HG03520 (cell line): ENCODE results near the gene ATG4C.

ENCODE experiments used
- ATAC-seq: cut with Tn5 transposase; IDR thresholded peaks from one replicate; pipeline ENCODE4 v1.9.1; 2021; ENCODE audit warnings: mild to moderate bottlenecking, moderate library complexity; ENCODE audit not compliant: unreplicated experiment

ATG4C gene

DNA sequence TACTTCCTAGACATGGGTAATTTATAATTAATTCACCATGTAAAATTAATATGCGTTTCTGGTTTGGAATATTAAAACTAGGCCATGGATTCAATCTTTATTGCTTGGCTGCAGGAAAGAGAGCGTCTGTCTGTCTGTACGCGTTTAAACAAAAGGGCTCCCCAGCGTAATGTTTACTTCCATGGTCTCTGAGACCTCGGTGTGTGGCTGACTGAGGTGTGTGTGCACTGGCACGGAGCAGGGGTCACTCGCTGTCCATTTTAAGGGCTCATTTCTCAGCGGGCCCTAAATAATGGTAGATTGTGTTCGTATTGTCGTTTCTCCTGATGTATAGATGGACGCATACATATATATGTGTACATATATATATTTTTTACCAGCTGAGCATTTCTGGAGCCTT is 119.6 kb downstream of the ATG4C start:
- no peak for ATAC-seq

DNA sequence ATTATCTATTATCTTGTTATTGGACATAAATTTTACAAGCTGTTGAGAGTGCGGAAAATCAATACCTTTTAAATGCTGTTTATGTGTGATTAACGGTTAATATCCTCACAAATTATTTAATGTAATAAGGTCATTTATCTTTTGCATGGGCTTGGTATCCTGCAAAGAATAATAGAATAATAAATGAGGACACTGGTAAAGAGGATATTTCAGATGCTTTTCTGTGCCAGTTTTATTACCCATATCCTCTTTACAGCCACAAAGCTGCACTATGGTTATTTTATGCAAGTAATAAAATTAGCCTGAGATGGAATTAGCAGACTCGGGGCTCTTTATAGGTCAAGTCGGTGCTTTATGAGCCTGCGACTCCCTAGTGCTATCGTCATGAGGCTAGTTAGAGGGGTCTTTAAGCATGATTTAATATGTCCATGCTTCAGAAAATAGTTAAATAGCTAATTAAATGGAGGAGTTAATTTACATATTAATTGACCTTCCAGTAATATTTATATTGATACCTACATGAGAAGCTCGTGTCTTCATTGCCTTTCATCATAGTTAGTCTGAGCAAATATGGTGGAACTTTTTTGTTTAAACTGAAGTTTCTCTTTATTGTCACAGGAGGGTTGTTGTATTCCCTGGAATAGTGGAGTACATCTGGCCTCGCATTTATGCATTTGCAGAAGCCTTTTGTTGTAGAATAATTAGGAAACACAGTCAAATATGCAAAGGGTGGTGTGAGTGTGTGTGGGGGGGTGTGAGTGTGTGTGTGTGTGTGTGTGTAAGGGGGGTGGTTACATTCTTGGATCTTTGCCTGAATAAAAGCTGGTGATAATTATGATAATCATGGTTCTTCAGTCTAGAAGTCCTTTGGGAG is 120.3 kb downstream of the ATG4C start:
- ATAC-seq = no peak

DNA sequence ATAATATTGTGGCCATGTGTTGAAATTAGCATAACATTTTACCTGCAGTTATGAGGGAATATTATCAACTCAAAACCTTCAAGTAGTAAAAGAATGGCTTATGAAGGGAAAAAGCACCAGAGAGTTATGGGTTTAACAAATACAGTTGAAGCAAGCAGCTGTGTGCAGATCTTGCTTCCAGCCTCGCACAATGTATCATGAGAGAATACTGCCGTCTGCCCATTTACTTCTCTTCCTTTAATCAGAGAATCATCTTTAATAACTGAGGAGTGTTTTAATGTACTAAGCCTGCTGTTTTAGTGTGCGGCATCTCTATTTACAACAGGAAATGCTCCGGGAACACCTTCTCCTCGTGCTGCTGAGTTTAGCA is 120.9 kb downstream of the ATG4C start:
- ATAC-seq = no peak

DNA sequence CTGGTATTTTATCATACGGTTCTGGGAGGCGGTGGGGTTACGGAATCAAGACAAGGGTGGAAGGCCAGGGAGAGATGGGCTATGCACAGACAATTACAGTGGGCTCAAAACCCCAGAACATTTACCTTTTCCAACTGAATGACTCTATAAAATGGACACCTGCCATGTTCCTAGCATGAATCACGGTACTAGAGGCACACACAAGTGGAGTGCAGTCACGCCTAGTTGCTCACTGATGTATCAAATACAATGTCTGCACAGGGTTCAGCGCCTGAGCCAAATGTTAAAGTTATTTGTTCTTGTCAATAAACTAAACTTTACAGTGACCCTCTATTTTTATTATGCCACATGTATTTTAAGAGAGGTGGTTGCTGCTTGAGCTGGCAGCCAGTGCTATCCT is 121.4 kb downstream of the ATG4C start:
- no peak for ATAC-seq

DNA sequence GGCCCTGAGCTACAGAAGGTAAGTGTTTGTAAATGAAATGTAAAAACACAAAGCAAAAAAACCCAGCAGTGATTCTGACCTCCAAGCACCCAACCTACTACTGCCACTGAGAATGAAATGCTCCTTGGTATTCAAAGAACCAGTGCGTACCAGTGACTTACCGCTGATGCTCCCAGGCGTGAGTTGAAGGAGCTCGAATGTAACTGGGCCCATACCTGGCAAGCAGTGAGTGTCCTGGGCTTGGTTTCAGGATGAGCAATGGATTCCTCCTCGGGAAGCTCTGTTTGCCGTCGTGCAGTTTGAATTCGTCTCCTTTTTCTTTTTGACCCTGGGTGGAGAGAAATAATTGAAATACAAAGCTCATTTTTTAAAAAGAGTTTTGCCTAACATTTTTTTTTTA is 121.9 kb downstream of the ATG4C start:
- ATAC-seq = no peak

DNA sequence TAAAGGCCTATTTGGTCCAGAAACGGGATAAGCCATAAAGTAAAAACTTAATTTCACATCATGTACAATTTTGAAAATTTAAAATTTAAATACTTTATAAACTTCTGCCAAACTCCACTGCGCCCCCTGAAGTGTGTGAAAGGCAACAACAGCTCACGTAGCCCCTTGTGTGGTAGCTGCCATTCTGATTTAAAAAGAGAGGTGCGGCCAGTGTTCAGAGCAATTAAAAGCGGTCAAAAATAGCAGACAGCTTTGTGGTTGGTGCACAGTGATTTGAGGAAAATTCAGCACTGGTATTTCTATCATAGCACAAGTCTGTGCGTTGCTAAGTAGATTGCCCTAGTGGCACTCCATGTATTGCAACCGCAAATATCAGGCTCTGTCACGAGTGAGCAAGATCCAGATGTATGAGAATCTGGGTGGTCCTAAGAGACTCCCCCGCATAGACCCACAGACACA is 122.5 kb downstream of the ATG4C start:
- ATAC-seq = no peak

DNA sequence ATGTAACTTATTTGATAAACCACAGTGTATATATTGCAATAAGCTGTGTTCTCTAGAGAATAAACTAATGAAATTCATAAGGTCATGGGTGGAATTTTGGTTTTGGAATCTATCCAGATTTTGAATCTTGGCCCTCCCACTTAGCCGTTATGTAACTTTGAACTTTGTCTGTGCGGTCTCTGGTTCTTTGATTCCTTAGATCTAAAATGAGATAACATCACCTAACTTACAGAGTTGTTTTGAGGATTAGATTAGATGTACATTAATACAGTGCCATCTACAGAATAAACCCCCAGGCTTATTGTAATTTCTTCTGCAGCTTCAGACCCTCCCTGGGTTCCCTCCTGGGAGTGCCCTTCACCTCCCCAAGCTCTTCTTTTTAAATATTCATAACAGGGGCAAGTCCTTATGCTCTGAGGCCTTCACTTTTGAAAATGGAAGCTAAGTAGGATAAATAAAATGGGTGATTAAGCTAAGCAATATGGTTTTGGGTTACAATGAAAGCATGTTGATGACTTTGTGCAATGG is 124.3 kb downstream of the ATG4C start:
- ATAC-seq = no peak

DNA sequence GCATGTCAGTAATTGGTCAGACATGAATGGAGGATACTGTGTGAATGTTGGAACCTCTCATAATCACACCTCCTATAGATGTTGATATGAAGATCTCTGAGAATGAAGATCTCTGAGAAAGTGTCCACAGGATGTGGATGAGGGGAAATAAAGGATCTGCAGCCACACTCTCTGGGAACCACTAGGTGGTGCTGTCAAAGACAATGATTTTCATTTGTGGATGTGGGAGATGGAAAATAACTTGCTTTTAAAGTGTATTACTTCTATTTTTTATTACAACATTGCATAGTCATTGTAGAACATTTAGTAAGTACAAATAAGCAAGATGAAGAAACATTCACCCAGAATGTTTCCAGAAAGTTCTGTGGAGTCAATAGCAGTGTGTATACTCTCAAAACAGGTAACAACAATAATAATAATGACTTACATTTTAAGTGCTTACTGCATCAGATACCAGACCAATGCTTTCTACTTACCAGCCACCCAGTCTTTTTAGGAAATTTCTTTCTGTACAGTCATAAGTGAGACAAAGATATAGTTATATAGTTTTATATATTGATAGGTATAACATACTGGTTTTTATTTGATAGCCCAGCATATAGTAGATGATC is 128.2 kb downstream of the ATG4C start:
- ATAC-seq = no peak
